Activated CD8-positive, alpha-beta memory T cell treated with anti-CD3 and anti-CD28 coated beads, Interleukin-2, amount 10 ng/mL, durations not matched to agents 7 days and 5 days (primary cell): ENCODE measurements around the gene PLSCR2. TPM values are rescaled to one million over a fixed set of nuclear protein-coding genes. Genes with fewer than 3 reads are reported as not detected.
"Not testable (repeated sequence)": the region's sequence is repeated elsewhere in the genome, so short reads cannot be mapped to it uniquely, and the experiment has no call there.

ENCODE experiments used
- ATAC-seq: fragments of 150-1000 bp; cut with Tn5 transposase; one replicate; pipeline ENCODE4 v1.10.0; 2021; ENCODE audit warnings: moderate library complexity
- CTCF ChIA-PET: fragments of 350-600 bp; sonication (Branson Sonifier 250); formaldehyde crosslinking; loops from one replicate; lab custom pipeline; 2021; ENCODE audit warnings: antibody characterized with exemption; lab: Charles Lee
- DNase-seq: peaks from one replicate; pipeline ENCODE4 v3.0.0-alpha.2; 2020
- H3K27ac Mint-ChIP-seq: one replicate; pipeline ENCODE4 v1.8.0; 2021; ENCODE audit warnings: mild to moderate bottlenecking, mixed read lengths
- H3K27me3 Mint-ChIP-seq: one replicate; pipeline ENCODE4 v1.8.0; 2021; ENCODE audit warnings: mixed read lengths
- H3K36me3 Mint-ChIP-seq: one replicate; pipeline ENCODE4 v1.8.0; 2021; ENCODE audit warnings: mild to moderate bottlenecking, mixed read lengths
- H3K4me1 Mint-ChIP-seq: one replicate; pipeline ENCODE4 v1.8.0; 2021; ENCODE audit warnings: mixed read lengths
- H3K4me3 Mint-ChIP-seq: one replicate; pipeline ENCODE4 v1.8.0; 2021; ENCODE audit warnings: mild to moderate bottlenecking, moderate library complexity, mixed read lengths
- H3K9me3 Mint-ChIP-seq: one replicate; pipeline ENCODE4 v1.8.0; 2022; ENCODE audit warnings: low read depth, mixed read lengths
- total RNA-seq, 2 experiments: library from RNA; stranded (reverse); gene quantifications; one replicate each; pipeline ENCODE4 v1.2.3, GENCODE V29; 2021

The PLSCR2 gene
- total RNA-seq, 2 experiments from 2014 or later = not detected

GRCh38 chr3:146471012-146471411 lies 1.7 kb upstream of the PLSCR2 start:
- CTCF ChIA-PET = interaction anchor here (1.0 kb wide), 1 partner anchor 124 kb away, joined by 4 read pairs; no protein-coding TSS in a partner anchor
- H3K9me3 Mint-ChIP-seq = no peaks in the 10 kb centered on the region
- no peak overlapping the region for H3K27ac Mint-ChIP-seq
- ATAC-seq = no peak
- no peak overlapping the region for H3K4me3 Mint-ChIP-seq
- H3K4me1 Mint-ChIP-seq = peaks cover 3% of the 10 kb centered on the region
- H3K36me3 Mint-ChIP-seq = no peaks in the 10 kb centered on the region
- H3K27me3 Mint-ChIP-seq = peaks cover 21% of the 10 kb centered on the region
- no peak for DNase-seq

- H3K27ac Mint-ChIP-seq = no peak overlapping the region
- DNase-seq (no peak), ATAC-seq (no peak)
- CTCF ChIA-PET = interaction anchor here (1.0 kb wide), 1 partner anchor 124 kb away, joined by 4 read pairs; no protein-coding TSS in a partner anchor
- no peaks in the 10 kb centered on the region for H3K36me3 Mint-ChIP-seq
- H3K9me3 Mint-ChIP-seq = no peaks in the 10 kb centered on the region
- H3K4me1 Mint-ChIP-seq = peaks cover 3% of the 10 kb centered on the region
- peaks cover 16% of the 10 kb centered on the region for H3K27me3 Mint-ChIP-seq
- peak overlapping the region; percentile 71 for H3K4me3 Mint-ChIP-seq
Observed at GRCh38 chr3:146470425-146470990, 1.1 kb upstream of the PLSCR2 start.

GRCh38 chr3:146468671-146469149 lies 651 bp downstream of the PLSCR2 start:
- peak overlapping the region; percentile 71 for H3K4me3 Mint-ChIP-seq

GRCh38 chr3:146468234-146468633 lies 1.1 kb downstream of the PLSCR2 start:
- no peak for DNase-seq
- no peaks in the 10 kb centered on the region for H3K27me3 Mint-ChIP-seq
- no peaks in the 10 kb centered on the region for H3K9me3 Mint-ChIP-seq
- no peak overlapping the region for H3K27ac Mint-ChIP-seq
- peaks cover 18% of the 10 kb centered on the region for H3K4me1 Mint-ChIP-seq
- H3K4me3 Mint-ChIP-seq = no peak overlapping the region
- H3K36me3 Mint-ChIP-seq = peaks cover 1% of the 10 kb centered on the region
- no peak for ATAC-seq
- CTCF ChIA-PET = no interaction called here

More at GRCh38 chr3:146468671-146469149, 651 bp downstream of the PLSCR2 start:
- Mint-ChIP-seq H3K4me1 (peaks cover 14% of the 10 kb centered on the region), H3K9me3 (no peaks in the 10 kb centered on the region), H3K27ac (no peak overlapping the region), H3K27me3 (peaks cover 2% of the 10 kb centered on the region), H3K36me3 (no peaks in the 10 kb centered on the region)
- DNase-seq (no peak), ATAC-seq (no peak)
- CTCF ChIA-PET = no interaction called here

- Mint-ChIP-seq H3K27me3 (no peaks in the 10 kb centered on the region), H3K4me1 (peaks cover 18% of the 10 kb centered on the region), H3K36me3 (peaks cover 1% of the 10 kb centered on the region), H3K9me3 (no peaks in the 10 kb centered on the region), H3K4me3 (no peak overlapping the region), H3K27ac (no peak overlapping the region)
- CTCF ChIA-PET = no interaction called here
- ATAC-seq (no peak), DNase-seq (no peak)
Observed at GRCh38 chr3:146466604-146467003, 2.8 kb downstream of the PLSCR2 start.

- H3K4me1 Mint-ChIP-seq = peaks cover 18% of the 10 kb centered on the region
- no peak for DNase-seq
- no peaks in the 10 kb centered on the region for H3K9me3 Mint-ChIP-seq
- peaks cover 1% of the 10 kb centered on the region for H3K36me3 Mint-ChIP-seq
- no peak overlapping the region for H3K4me3 Mint-ChIP-seq
- CTCF ChIA-PET = no interaction called here
- no peak overlapping the region for H3K27ac Mint-ChIP-seq
- ATAC-seq = no peak
- no peaks in the 10 kb centered on the region for H3K27me3 Mint-ChIP-seq
Observed at GRCh38 chr3:146465693-146466465, 3.5 kb downstream of the PLSCR2 start.

- no peaks in the 10 kb centered on the region for H3K9me3 Mint-ChIP-seq
- ATAC-seq (no peak), DNase-seq (no peak)
- no peak overlapping the region for H3K4me3 Mint-ChIP-seq
- H3K27me3 Mint-ChIP-seq = no peaks in the 10 kb centered on the region
- peaks cover 1% of the 10 kb centered on the region for H3K36me3 Mint-ChIP-seq
- CTCF ChIA-PET = no interaction called here
- no peak overlapping the region for H3K27ac Mint-ChIP-seq
- H3K4me1 Mint-ChIP-seq = peaks cover 14% of the 10 kb centered on the region
Observed at GRCh38 chr3:146464783-146465182, 4.6 kb downstream of the PLSCR2 start.

GRCh38 chr3:146464005-146464595 lies 5.3 kb downstream of the PLSCR2 start:
- Mint-ChIP-seq H3K27me3 (no peaks in the 10 kb centered on the region), H3K4me1 (peaks cover 14% of the 10 kb centered on the region), H3K36me3 (peaks cover 1% of the 10 kb centered on the region), H3K9me3 (no peaks in the 10 kb centered on the region), H3K27ac (no peak overlapping the region), H3K4me3 (no peak overlapping the region)
- CTCF ChIA-PET = no interaction called here
- ATAC-seq (peak; percentile 32), DNase-seq (no peak)

GRCh38 chr3:146454796-146455195 lies 14.6 kb downstream of the PLSCR2 start:
- no peaks in the 10 kb centered on the region for H3K36me3 Mint-ChIP-seq
- no peaks in the 10 kb centered on the region for H3K27me3 Mint-ChIP-seq
- no peaks in the 10 kb centered on the region for H3K9me3 Mint-ChIP-seq
- ATAC-seq = no peak
- CTCF ChIA-PET = no interaction called here
- H3K27ac Mint-ChIP-seq = no peak overlapping the region
- no peaks in the 10 kb centered on the region for H3K4me1 Mint-ChIP-seq
- DNase-seq = no peak
- no peak overlapping the region for H3K4me3 Mint-ChIP-seq

GRCh38 chr3:146449613-146450012 lies 19.7 kb downstream of the PLSCR2 start:
- no peak for ATAC-seq
- CTCF ChIA-PET = no interaction called here
- no peak for DNase-seq
- H3K4me1 Mint-ChIP-seq = no peaks in the 10 kb centered on the region
- no peak overlapping the region for H3K4me3 Mint-ChIP-seq
- H3K36me3 Mint-ChIP-seq = no peaks in the 10 kb centered on the region
- no peaks in the 10 kb centered on the region for H3K9me3 Mint-ChIP-seq
- H3K27ac Mint-ChIP-seq = no peak overlapping the region
- H3K27me3 Mint-ChIP-seq = peaks cover 5% of the 10 kb centered on the region

GRCh38 chr3:146449076-146449475 lies 20.3 kb downstream of the PLSCR2 start:
- ATAC-seq = no peak

GRCh38 chr3:146446026-146446425 lies 23.3 kb downstream of the PLSCR2 start:
- Mint-ChIP-seq H3K36me3 (no peaks in the 10 kb centered on the region), H3K27me3 (peaks cover 19% of the 10 kb centered on the region), H3K4me1 (no peaks in the 10 kb centered on the region), H3K27ac (no peak overlapping the region), H3K9me3 (no peaks in the 10 kb centered on the region), H3K4me3 (no peak overlapping the region)
- CTCF ChIA-PET = no interaction called here
- DNase-seq = no peak
- ATAC-seq = no peak

More at GRCh38 chr3:146449076-146449475, 20.3 kb downstream of the PLSCR2 start:
- H3K27ac Mint-ChIP-seq = no peak overlapping the region
- no peak for DNase-seq
- H3K9me3 Mint-ChIP-seq = no peaks in the 10 kb centered on the region
- no peaks in the 10 kb centered on the region for H3K4me1 Mint-ChIP-seq
- CTCF ChIA-PET = no interaction called here
- H3K27me3 Mint-ChIP-seq = peaks cover 8% of the 10 kb centered on the region
- no peaks in the 10 kb centered on the region for H3K36me3 Mint-ChIP-seq
- H3K4me3 Mint-ChIP-seq = no peak overlapping the region

- H3K9me3 Mint-ChIP-seq, CTCF ChIA-PET, DNase-seq, H3K27ac Mint-ChIP-seq, H3K36me3 Mint-ChIP-seq, H3K4me3 Mint-ChIP-seq, H3K4me1 Mint-ChIP-seq, ATAC-seq: not testable (repeated sequence)
- H3K27me3 Mint-ChIP-seq = peaks cover 19% of the 10 kb centered on the region
Observed at GRCh38 chr3:146440310-146440709, 29.1 kb downstream of the PLSCR2 start.
